ENCODE measurements around the gene RHOJ. TPM values are rescaled to one million over a fixed set of nuclear protein-coding genes. Genes with fewer than 3 reads are reported as not detected.
A peak's percentile ranks its signal among the peaks of the same experiment; 100 is the strongest.

Gene RHOJ
- total and polyA plus RNA-seq, 2 of the 8 experiments (the other 6 are each of a cell fraction or from before 2014, with no cell fraction given), result 0.11 TPM; not detected in 1

DNA sequence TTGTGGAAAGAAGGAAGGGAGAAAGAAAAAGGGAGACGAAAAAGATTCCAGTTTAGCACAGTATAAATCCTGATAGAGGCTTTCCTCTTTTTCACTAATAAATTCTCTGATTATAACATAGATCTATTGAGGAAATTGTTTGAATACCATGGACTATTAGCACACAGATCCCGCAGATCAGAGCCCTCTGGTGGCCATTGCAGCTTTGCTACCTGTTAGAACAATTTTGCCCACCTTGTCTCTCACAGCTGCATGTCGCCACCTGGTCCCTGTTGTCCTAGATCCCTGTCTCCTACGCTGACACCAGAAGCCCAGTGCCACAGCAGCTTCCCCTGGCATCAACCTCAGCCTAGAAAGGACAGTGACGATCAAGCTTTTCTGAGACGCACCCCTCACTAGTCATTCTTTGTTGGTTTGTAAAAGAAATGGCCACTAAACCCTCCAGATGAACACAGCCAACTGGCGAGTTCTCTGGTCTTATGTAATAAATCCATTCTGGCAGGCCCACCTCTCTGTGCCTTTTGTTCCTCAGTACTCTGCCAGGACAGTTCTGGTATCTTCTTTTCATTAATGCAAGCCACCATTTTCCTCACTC is 104.6 kb downstream of the RHOJ start:
- CTCF ChIA-PET (ENCODE audit: partially characterized antibody), result interaction anchor here (0.6 to 3.5 kb wide), 26 partner anchors 8 to 1172 kb away, joined by 3 to 28 read pairs (median 4); no protein-coding TSS in a partner anchor
- 67% methylated on average over 7 of the region's 7 CpGs; no CpG with 5 or more reads in 1 of the 2 experiments for WGBS, 2 experiments (ENCODE audit: extremely low coverage in 1 of 2, insufficient coverage in 1 of 2, insufficient read length in 1 of 2, insufficient replicate concordance in 2 of 2, low coverage in 1 of 2, low lambda C conversion rate in 2 of 2, missing lambda C conversion rate in 1 of 2)

More for the DNA sequence above, 104.6 kb downstream of the RHOJ start:
- Histone ChIP-seq H2BK15ac (ENCODE audit: low read length) (no peak overlapping the region), H3K4ac (replicated peaks; ENCODE audit: insufficient read length, low read depth, low read length) (no peak overlapping the region), H3K23me2 (ENCODE audit: low read depth, low read length) (no peaks in the 10 kb centered on the region), H3K4me3 (ENCODE audit: extremely low read depth in 1 of 4, insufficient read depth in 2 of 4, low read depth in 3 of 4, low read length in 4 of 4) (no peak overlapping the region), H2BK12ac (ENCODE audit: low read depth, low read length) (no peak overlapping the region), H3K14ac (ENCODE audit: insufficient read length) (no peak overlapping the region), H3K9me3 (ENCODE audit: insufficient read depth in 2 of 2, low read depth in 1 of 2, low read length in 1 of 2) (no peaks in the 10 kb centered on the region), H2AFZ (ENCODE audit: low read length) (peak overlapping the region; percentile 76; the same call in 1 of the 2 replicates), H3K79me1 (ENCODE audit: low read depth, low read length) (no peaks in the 10 kb centered on the region), H3K56ac (replicated peaks; ENCODE audit: insufficient read length, low read depth, low read length) (no peak overlapping the region), H3K27me3 (replicated peaks in 1 of 4; ENCODE audit: control insufficient read depth in 3 of 4, extremely low read depth in 1 of 4, insufficient read depth in 3 of 4, low read length in 3 of 4) (no peaks in the 10 kb centered on the region), H3K4me2 (ENCODE audit: insufficient read depth in 1 of 2, low read depth in 2 of 2, low read length in 2 of 2) (no peak overlapping the region), H2BK120ac (replicated peaks; ENCODE audit: low read depth, low read length) (no peak overlapping the region), H3K79me2 (ENCODE audit: control insufficient read depth in 1 of 2, insufficient read depth in 2 of 2, low read length in 2 of 2) (no peaks in the 10 kb centered on the region), H2BK20ac (ENCODE audit: low read length) (no peak overlapping the region), H2AK5ac (ENCODE audit: low read depth, low read length) (no peak overlapping the region), H3K4me1 (replicated peaks in 1 of 4; ENCODE audit: control insufficient read depth in 3 of 4, insufficient read depth in 4 of 4, low read length in 3 of 4) (no peaks in the 10 kb centered on the region), H4K91ac (replicated peaks; ENCODE audit: insufficient read length, low read length) (no peak overlapping the region), H3K18ac (ENCODE audit: extremely low read depth, low read length) (no peak overlapping the region), H3K9ac (replicated peaks in 1 of 4; ENCODE audit: extremely low read depth in 1 of 4, low read depth in 3 of 4, low read length in 3 of 4) (no peak overlapping the region), H2BK5ac (ENCODE audit: low read depth, low read length) (no peak overlapping the region), H3K23ac (ENCODE audit: insufficient read length) (no peak overlapping the region), H4K5ac (ENCODE audit: insufficient read length, low read depth, low read length) (no peak overlapping the region), H3K27ac (ENCODE audit: low read depth, low read length) (no peak overlapping the region), H3K36me3 (ENCODE audit: control insufficient read depth in 2 of 4, insufficient read depth in 4 of 4, low read length in 3 of 4) (no peaks in the 10 kb centered on the region), H4K8ac (ENCODE audit: extremely low read depth, insufficient read depth, low read length) (no peak overlapping the region), H4K20me1 (replicated peaks in 1 of 2; ENCODE audit: control insufficient read depth in 1 of 2, insufficient read depth in 2 of 2, low read length in 2 of 2) (no peaks in the 10 kb centered on the region)
- DNase-seq (ENCODE audit: low read depth in 1 of 2, low spot score in 2 of 2) (peak; percentile 23 to 64), FAIRE-seq (peak; percentile 74)
- POLR2A ChIA-PET (ENCODE audit: partially characterized antibody), result no interaction called here
- TF ChIP-seq YY1 (IDR thresholded peaks at IDR 0.05; ENCODE audit: low read depth, low read length) (no peak), TAF1 (IDR thresholded peaks at IDR 0.05; ENCODE audit: low read depth, low read length) (no peak), RNF2 (IDR thresholded peaks at IDR 0.05; ENCODE audit: borderline replicate concordance, low read depth, low read length, missing control alignments, poor library complexity, severe bottlenecking) (no peak), TEAD4 (IDR thresholded peaks at IDR 0.05; ENCODE audit: low read depth, low read length) (0 out of 2 replicates have a peak, but pooled peaks have one; percentile 21), SIRT6 (IDR thresholded peaks at IDR 0.05; ENCODE audit: low read length) (no peak), CTBP2 (IDR thresholded peaks at IDR 0.05; ENCODE audit: borderline replicate concordance, insufficient read depth, insufficient read length, low read length) (no peak), SUZ12 (IDR thresholded peaks at IDR 0.05; ENCODE audit: low read length) (no peak), RAD21 (IDR thresholded peaks at IDR 0.05 in 1 of 2, conservative IDR thresholded peaks at IDR 0.05 in 1 of 2; ENCODE audit: low read depth in 2 of 2, low read length in 2 of 2) (peak; percentile 58 to 64), POLR2A (IDR thresholded peaks at IDR 0.05; ENCODE audit: control extremely low read depth in 1 of 2, low read depth in 2 of 2, low read length in 2 of 2) (no peak), SP1 (IDR thresholded peaks at IDR 0.05; ENCODE audit: low read depth, low read length) (no peak)
- TF ChIP-seq, protein P1, sequence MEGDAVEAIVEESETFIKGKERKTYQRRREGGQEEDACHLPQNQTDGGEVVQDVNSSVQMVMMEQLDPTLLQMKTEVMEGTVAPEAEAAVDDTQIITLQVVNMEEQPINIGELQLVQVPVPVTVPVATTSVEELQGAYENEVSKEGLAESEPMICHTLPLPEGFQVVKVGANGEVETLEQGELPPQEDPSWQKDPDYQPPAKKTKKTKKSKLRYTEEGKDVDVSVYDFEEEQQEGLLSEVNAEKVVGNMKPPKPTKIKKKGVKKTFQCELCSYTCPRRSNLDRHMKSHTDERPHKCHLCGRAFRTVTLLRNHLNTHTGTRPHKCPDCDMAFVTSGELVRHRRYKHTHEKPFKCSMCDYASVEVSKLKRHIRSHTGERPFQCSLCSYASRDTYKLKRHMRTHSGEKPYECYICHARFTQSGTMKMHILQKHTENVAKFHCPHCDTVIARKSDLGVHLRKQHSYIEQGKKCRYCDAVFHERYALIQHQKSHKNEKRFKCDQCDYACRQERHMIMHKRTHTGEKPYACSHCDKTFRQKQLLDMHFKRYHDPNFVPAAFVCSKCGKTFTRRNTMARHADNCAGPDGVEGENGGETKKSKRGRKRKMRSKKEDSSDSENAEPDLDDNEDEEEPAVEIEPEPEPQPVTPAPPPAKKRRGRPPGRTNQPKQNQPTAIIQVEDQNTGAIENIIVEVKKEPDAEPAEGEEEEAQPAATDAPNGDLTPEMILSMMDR (IDR thresholded peaks at IDR 0.05; ENCODE audit: control extremely low read depth in 1 of 3, insufficient read depth in 1 of 3, low read depth in 1 of 3, low read length in 3 of 3), result peak; percentile 62 to 80 (median 71)

Measured in H1 (cell line).